GM12801 (cell line): ENCODE measurements around the gene TMEM132A.

Experiments used
- CTCF ChIP-seq: IDR thresholded peaks from one replicate; pipeline ENCODE4 v1.5.1; 2011; ENCODE audit warnings: control low read depth; ENCODE audit not compliant: insufficient read length; ENCODE audit errors: extremely low read depth

TMEM132A gene

GRCh38 chr11:60925868-60926267 is 1.6 kb downstream of the TMEM132A start:
- no peak for TF ChIP-seq CTCF

GRCh38 chr11:60926500-60926899 is 2.2 kb downstream of the TMEM132A start:
- TF ChIP-seq CTCF, result no peak

- TF ChIP-seq CTCF, result no peak
Measured at GRCh38 chr11:60927061-60927592, 2.9 kb downstream of the TMEM132A start.

GRCh38 chr11:60927600-60927999 is 3.3 kb downstream of the TMEM132A start:
- TF ChIP-seq CTCF, result no peak

- TF ChIP-seq CTCF, result no peak
Measured at GRCh38 chr11:60928563-60929001, 4.3 kb downstream of the TMEM132A start.

- no peak for TF ChIP-seq CTCF
Measured at GRCh38 chr11:60929764-60930163, 5.5 kb downstream of the TMEM132A start.

- no peak for TF ChIP-seq CTCF
Measured at GRCh38 chr11:60930394-60930793, 6.1 kb downstream of the TMEM132A start.
